ENCODE measurements around the gene OR10J5. TPM values are rescaled to one million over a fixed set of nuclear protein-coding genes. Genes with fewer than 3 reads are reported as not detected.
"Not testable (repeated sequence)": the region's sequence is repeated elsewhere in the genome, so short reads cannot be mapped to it uniquely, and the experiment has no call there.

The OR10J5 gene, protein sequence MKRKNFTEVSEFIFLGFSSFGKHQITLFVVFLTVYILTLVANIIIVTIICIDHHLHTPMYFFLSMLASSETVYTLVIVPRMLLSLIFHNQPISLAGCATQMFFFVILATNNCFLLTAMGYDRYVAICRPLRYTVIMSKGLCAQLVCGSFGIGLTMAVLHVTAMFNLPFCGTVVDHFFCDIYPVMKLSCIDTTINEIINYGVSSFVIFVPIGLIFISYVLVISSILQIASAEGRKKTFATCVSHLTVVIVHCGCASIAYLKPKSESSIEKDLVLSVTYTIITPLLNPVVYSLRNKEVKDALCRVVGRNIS
- total RNA-seq (2014; rRNA removed; shearing (Covaris generic)), result not detected in 2 replicates

GRCh38 chr1:159535907-159536306 is at the start of gene OR10J5:
Gene OR10J5 (minus strand): TSS chr1:159536007. CDS start chr1:159536007, 0 bp downstream.
- no peak for DNase-seq (ENCODE audit: low spot score)

GRCh38 chr1:159584536-159584935 is 48.7 kb upstream of the OR10J5 start:
- DNase-seq (ENCODE audit: low spot score), result no peak

- no peak for DNase-seq (ENCODE audit: low spot score)
Observed at GRCh38 chr1:159581422-159581821, 45.6 kb upstream of the OR10J5 start.

DNA sequence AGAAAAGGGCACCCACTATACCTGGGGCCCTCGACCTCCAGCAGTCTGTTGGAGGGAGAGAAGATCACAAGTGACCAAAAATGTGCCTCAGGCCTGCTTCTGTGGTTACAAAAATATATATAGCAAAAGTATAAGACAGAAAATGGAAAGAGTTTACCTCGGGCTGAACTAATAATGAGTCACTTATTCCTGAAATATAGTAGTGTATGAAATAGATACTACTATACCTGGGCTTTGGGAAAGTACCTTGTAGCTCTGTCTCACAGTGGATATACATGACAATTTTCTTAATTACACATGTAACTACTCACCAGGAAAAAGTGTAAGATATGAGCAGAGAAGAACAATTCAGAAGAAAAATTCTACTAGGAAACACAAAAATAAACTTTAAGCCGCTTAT is 44.5 kb upstream of the OR10J5 start:
- no peak for DNase-seq (ENCODE audit: low spot score)

DNA sequence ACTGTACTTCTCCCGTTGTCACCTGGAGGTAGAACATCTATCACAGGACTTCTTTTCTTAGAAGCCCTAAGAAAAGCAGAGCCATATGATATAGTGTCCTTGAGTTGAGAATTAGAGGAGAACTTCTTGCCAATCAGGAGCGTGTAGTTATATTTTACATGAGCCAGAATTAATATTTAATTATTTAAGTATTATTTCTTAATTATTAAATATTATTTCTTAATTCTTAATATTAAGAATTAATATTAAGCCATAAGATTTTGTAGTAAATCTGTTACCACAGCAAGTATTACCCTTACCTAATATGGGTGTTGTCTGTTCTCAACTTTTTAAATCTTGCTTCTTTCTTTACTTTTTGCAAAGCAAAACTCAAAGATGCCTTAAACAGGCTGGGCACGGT is 41.6 kb upstream of the OR10J5 start:
- no peak for DNase-seq (ENCODE audit: low spot score)

DNA sequence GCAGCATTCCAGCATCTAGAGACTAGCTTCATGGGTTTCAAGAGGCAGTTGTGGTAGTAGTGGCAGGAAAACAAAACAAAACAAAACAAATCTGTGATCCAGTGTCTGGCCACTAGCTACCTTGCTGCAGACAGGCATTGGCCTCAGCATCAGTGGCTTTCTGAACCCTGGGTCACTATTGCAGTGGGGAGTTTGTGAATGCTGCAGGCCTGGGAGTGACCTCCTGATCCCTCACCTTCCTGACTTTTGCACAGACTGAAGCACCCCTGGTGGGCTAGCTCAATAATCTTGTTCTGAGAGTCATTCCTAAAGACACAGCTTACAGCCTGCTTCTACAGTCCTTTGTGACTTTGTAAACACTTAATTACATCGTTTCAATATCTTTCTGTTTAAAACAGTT is 26.9 kb upstream of the OR10J5 start:
- no peak for DNase-seq (ENCODE audit: low spot score)

GRCh38 chr1:159561497-159561896 is 25.7 kb upstream of the OR10J5 start:
- no peak for DNase-seq (ENCODE audit: low spot score)

- no peak for DNase-seq (ENCODE audit: low spot score)
Observed at GRCh38 chr1:159560599-159560998, 24.8 kb upstream of the OR10J5 start.

GRCh38 chr1:159556931-159557369 is 21.1 kb upstream of the OR10J5 start:
- no peak for DNase-seq (ENCODE audit: low spot score)

DNA sequence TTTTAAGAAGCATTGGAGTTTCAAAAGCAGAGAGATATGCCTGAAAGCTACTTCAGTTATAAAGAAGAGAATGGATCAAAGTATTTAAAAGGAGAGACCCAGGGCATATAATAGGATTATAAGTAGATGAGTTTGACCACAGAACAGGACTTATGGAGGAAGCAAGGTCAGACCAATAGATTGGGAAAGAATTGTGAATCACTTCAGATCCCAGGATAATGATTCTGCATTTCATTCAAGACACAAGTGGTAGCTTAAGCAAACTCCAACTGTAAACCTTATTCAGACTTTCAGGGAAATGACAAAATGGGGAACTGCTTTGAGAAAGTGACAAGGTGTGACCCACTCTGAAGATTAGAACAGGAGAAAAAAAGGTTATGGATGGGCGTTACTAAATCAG is 18.9 kb upstream of the OR10J5 start:
- no peak for DNase-seq (ENCODE audit: low spot score)

GRCh38 chr1:159554261-159554660 is 18.5 kb upstream of the OR10J5 start:
- DNase-seq (ENCODE audit: low spot score), result no peak

DNA sequence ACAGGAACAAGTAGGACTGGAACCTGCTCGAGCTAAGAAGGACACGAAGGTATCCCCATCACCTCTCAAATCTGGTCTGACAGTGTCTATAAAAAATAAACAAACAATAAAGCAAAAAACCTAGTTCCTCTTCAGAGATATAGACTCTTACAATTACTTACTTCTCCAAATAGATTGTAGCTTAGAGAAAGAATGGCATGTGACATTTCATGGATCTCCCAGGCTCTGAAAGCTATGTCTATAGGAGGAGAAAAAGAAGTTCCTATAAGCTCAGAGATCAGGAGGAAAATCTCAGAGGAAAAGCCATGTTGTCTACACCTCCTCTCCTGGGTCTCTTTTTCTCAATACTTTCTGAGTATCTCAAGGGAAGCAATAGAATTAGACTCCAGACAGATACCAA is 12.3 kb upstream of the OR10J5 start:
- no peak for DNase-seq (ENCODE audit: low spot score)

DNA sequence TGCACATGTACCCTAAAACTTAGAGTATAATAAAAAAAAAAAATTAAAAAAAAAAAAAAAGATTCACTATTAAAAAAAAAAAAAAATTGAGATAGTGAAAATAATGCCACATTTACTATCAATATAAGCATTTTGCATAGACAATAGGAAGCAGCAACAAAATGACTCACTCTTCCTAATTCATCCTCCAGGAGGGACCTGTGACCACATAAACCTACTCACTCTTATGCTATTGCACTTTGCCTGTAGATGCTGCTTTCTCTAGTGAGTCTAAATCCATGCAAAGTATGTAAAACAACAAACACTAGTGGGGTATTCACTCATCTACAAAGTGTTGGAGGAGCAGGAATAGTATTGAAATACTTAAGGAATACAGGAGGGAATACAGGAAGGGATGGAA is 2.9 kb downstream of the OR10J5 start:
- no peak for DNase-seq (ENCODE audit: low spot score)

DNA sequence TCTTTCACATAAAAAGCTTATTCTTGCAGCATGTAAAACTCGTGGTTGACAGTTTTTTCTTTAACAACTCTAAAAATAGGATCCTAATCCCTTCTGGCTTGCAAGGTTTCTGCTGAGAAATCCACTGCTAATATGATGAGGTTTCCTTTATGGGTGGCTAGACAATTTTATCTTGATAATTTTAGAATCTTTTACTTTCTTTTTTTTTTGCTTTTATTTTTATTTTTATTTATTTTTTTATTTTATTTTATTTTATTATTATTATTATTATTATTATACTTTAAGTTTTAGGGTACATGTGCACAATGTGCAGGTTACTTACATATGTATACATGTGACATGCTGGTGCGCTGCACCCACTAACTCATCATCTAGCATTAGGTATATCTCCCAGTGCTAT is 11.0 kb downstream of the OR10J5 start:
- DNase-seq (ENCODE audit: low spot score), result not testable (repeated sequence)

DNA sequence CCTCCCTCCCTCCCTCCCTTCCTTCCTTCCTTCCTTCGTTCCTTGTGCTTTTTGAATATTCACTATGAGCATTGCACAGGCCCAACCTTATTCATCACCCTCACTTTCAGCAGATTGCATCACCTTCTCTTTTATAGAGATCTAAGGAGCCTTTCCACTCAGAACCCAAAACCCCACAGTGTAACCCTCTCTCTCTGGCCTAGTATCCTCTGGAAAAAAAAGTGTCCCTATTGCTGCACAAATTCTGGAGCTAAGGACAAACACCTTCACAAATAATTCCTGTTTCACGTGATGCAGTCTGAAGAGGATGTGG is 25.6 kb downstream of the OR10J5 start:
- DNase-seq (ENCODE audit: low spot score), result no peak

- no peak for DNase-seq (ENCODE audit: low spot score)
Observed at GRCh38 chr1:159509440-159510228, 26.2 kb downstream of the OR10J5 start.

DNA sequence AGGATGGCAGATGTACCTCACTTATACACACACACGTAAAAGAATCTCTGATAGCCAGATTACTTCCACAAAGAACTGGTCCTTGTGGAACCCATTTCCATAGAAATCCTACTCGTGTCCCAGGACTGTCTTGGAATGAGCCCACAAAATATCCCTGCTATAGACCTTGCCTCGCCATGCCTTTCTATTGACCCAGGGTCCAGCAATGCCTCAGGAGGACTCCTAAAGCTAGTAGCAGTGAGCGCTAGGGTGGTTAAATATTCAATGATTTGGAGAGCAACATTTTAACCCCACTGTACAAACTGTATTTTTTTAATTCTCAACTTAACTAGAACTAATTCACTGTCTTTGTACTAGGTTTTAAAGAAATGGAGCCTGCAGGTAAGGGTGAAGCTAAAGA is 26.9 kb downstream of the OR10J5 start:
- no peak for DNase-seq (ENCODE audit: low spot score)

DNA sequence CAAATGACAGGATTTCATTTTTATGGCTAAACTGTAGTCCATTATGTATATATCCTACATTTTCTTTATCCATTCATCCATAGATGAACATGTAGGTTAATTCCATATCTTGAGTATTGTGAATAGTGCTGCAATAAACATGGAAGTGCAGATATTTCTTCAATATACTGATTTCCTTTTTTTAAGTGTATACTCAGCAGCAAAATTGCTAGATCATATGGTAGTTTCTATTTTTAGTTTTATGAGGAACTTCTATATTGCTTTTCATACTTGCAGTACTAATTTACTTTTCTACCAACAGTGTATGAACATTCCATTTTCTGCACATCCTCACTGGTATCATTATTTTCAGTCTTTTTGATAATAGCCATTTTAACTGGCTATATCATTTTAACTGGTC is 30.1 kb downstream of the OR10J5 start:
- DNase-seq (ENCODE audit: low spot score), result no peak

DNA sequence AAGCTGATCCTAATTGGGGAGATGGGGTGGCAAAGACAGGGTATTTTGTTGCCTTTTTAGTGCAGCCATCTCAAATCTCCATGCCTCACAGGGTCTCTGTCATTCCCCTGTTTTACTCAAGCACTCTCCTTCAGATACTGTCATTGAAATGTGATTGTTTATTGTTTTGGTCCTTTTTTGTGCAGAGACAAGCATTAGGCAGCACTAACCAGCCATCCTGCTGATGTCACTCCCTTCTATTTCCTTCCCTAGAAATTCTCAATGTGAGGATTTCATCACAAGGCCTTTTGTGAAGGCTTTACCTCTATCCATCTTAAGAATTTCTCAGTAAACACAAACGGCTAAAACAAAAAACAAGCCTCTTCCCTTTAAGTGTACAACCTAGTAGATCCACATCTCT is 34.7 kb downstream of the OR10J5 start:
- DNase-seq (ENCODE audit: low spot score), result no peak

GRCh38 chr1:159494513-159495210 is 41.1 kb downstream of the OR10J5 start:
- not testable (repeated sequence) for DNase-seq (ENCODE audit: low spot score)

DNA sequence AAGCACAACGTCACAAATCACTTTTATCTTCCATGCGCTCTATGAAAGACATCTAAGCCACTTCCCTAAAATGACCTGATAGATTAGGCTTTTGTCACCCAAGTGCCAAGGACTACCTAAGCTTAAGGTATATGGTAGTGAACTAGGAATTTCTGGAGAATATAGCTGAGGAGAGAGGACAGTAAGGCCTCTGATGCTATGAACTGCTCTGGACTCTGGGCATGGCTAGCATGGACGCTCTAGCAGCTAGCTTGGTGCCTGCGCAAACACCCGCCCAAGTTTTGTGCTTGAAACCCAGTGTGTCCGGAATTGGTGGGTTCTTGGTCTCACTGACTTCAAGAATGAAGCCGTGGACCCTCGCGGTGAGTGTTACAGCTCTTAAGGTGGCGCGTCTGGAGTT is 42.5 kb downstream of the OR10J5 start:
- DNase-seq (ENCODE audit: low spot score), result no peak

DNA sequence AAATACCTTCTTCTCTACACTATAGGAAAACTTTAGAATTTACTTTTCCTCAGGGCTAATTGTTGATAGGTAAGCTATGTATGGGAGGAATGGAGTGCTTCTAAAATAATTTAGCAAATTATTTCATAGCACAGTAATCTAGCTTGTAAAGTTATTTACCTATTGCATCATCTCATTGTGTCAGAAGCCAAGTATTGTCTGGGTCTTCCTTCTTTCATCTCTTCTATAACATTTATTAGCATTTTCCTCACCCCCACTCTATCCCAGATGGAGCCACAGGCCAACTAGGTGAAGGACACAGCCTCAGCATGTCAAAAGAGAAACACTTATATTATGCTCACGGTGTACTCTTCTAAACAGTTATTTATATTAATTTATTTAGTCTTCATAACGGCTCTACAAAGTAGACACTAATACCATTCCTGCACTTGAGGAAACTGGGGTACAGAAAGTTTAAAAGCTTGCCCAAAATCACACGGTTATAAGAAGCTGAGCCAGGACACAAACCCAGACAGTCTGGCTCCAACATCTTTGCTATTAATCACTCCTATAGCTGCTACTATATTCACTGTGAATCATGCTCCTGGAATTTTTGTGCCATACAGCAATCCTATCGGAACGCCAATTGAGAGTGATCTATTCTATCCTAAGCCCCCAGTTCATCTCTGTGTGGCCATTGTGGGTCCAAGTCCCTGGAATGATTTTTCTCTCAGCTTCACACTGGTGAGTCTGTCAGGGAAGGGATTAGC is 43.1 kb downstream of the OR10J5 start:
- no peak for DNase-seq (ENCODE audit: low spot score)

Measured in H4 (cell line).